IMR-90 (cell line): ENCODE results near the gene RAP2A. TPM values are rescaled to one million over a fixed set of nuclear protein-coding genes. Genes with fewer than 3 reads are reported as not detected.

ENCODE experiments used
- ATAC-seq: fragments of 200-7000 bp; cut with Tn5 transposase; 2 replicates; pipeline ENCODE4 v1.9.1; 2020; ENCODE audit warnings: low read depth, mild to moderate bottlenecking, moderate library complexity
- BruUV-seq: library from RNA; stranded (reverse); fragments of 400-500 nt; replicated peaks from 2 replicates; lab custom pipeline; 2021; lab: Mats Ljungman, UMichigan
- CTCF ChIA-PET: fragments of 300-600 bp; formaldehyde crosslinking; extraction: SDS; loops from one replicate; lab custom pipeline; 2021; ENCODE audit warnings: antibody characterized with exemption; lab: Yijun Ruan, JAX
- POLR2A ChIA-PET: fragments of 300-600 bp; sonication (Branson Sonifier 250); formaldehyde crosslinking; loops from one replicate; lab custom pipeline; 2022; ENCODE audit warnings: antibody characterized with exemption; ENCODE audit not compliant: unreplicated experiment; lab: Charles Lee
- DNase-seq: peaks from one replicate; pipeline ENCODE4 v3.0.0; 2013
- H2AFZ ChIP-seq: replicated peaks from 2 replicates; pipeline ENCODE3; 2013; ENCODE audit warnings: low read length, mild to moderate bottlenecking; ENCODE audit not compliant: poor library complexity
- H2AK5ac ChIP-seq: 2 replicates; pipeline ENCODE4 v1.6.1; 2013; ENCODE audit warnings: low read depth, low read length, inconsistent platforms
- H2AK9ac ChIP-seq: replicated peaks from 2 replicates; pipeline ENCODE3; 2013; ENCODE audit warnings: mild to moderate bottlenecking, low read depth, low read length, moderate library complexity; ENCODE audit not compliant: poor library complexity
- H2BK120ac ChIP-seq: 2 replicates; pipeline ENCODE4 v1.6.1; 2013; ENCODE audit warnings: low read depth, low read length, inconsistent platforms
- H2BK15ac ChIP-seq: 3 replicates; pipeline ENCODE4 v1.6.1; 2013; ENCODE audit warnings: low read depth, low read length, inconsistent platforms
- H2BK20ac ChIP-seq: 2 replicates; pipeline ENCODE4 v1.6.1; 2013; ENCODE audit warnings: low read depth, mild to moderate bottlenecking, inconsistent platforms, low read length, moderate library complexity
- H2BK5ac ChIP-seq: 2 replicates; pipeline ENCODE4 v1.6.1; 2013; ENCODE audit warnings: mild to moderate bottlenecking, low read depth, low read length, inconsistent platforms; ENCODE audit not compliant: poor library complexity, severe bottlenecking
- H3K14ac ChIP-seq: replicated peaks from 2 replicates; pipeline ENCODE4 v1.6.1; 2013; ENCODE audit warnings: low read depth, low read length, inconsistent platforms
- H3K18ac ChIP-seq: 2 replicates; pipeline ENCODE4 v1.6.1; 2013; ENCODE audit warnings: low read depth, low read length, control low read depth
- H3K23ac ChIP-seq: 2 replicates; pipeline ENCODE4 v1.6.1; 2013; ENCODE audit warnings: low read depth, low read length, inconsistent platforms
- H3K27ac ChIP-seq: 2 replicates; pipeline ENCODE4 v1.5.1; 2013; ENCODE audit warnings: mild to moderate bottlenecking, control low read depth, low read length; ENCODE audit not compliant: insufficient read depth
- H3K27me3 ChIP-seq: 2 replicates; pipeline ENCODE4 v1.6.1; 2013; ENCODE audit warnings: low read length; ENCODE audit not compliant: control insufficient read depth, insufficient read depth
- H3K36me3 ChIP-seq: 2 replicates; pipeline ENCODE4 v1.6.1; 2013; ENCODE audit warnings: low read length, mixed read lengths; ENCODE audit not compliant: control insufficient read depth, insufficient read depth
- H3K4ac ChIP-seq: 2 replicates; pipeline ENCODE4 v1.6.1; 2013; ENCODE audit warnings: low read depth, low read length, inconsistent platforms
- H3K4me1 ChIP-seq: 2 replicates; pipeline ENCODE4 v1.6.1; 2013; ENCODE audit warnings: low read length, mixed read lengths; ENCODE audit not compliant: control insufficient read depth, insufficient read depth
- H3K4me2 ChIP-seq: 2 replicates; pipeline ENCODE4 v1.6.1; 2013; ENCODE audit warnings: low read depth, mild to moderate bottlenecking, control low read depth, low read length, moderate library complexity
- H3K4me3 ChIP-seq: 2 replicates; pipeline ENCODE4 v1.5.1; 2013; ENCODE audit warnings: low read depth, mild to moderate bottlenecking, control low read depth, low read length, moderate library complexity; ENCODE audit not compliant: insufficient read depth
- H3K56ac ChIP-seq: 2 replicates; pipeline ENCODE4 v1.6.1; 2013; ENCODE audit warnings: low read length, inconsistent platforms; ENCODE audit not compliant: insufficient read depth; ENCODE audit errors: extremely low read depth
- H3K79me1 ChIP-seq, 2 experiments: 2 replicates each; pipeline ENCODE4 v1.6.1; 2013; ENCODE audit warnings: low read length in 2 of 2, inconsistent platforms in 1 of 2, low read depth in 1 of 2
- H3K9ac ChIP-seq: 2 replicates; pipeline ENCODE4 v1.6.1; 2013; ENCODE audit warnings: low read depth, low read length, control low read depth
- H3K9me1 ChIP-seq: 2 replicates; pipeline ENCODE4 v1.6.1; 2013; ENCODE audit warnings: low read length, inconsistent platforms; ENCODE audit not compliant: insufficient read depth
- H3K9me3 ChIP-seq: 2 replicates; pipeline ENCODE4 v1.6.1; 2013; ENCODE audit warnings: low read length; ENCODE audit not compliant: control insufficient read depth, insufficient read depth
- H4K20me1 ChIP-seq: 2 replicates; pipeline ENCODE4 v1.6.1; 2013; ENCODE audit warnings: low read length, inconsistent platforms; ENCODE audit not compliant: insufficient read depth
- H4K5ac ChIP-seq: 2 replicates; pipeline ENCODE4 v1.6.1; 2013; ENCODE audit warnings: mild to moderate bottlenecking, low read depth, low read length, control low read depth
- H4K8ac ChIP-seq, 2 experiments: 2 replicates each; pipeline ENCODE4 v1.6.1; 2013; ENCODE audit warnings: low read depth in 2 of 2, low read length in 2 of 2, control low read depth in 1 of 2, inconsistent platforms in 1 of 2
- H4K91ac ChIP-seq: 2 replicates; pipeline ENCODE4 v1.6.1; 2013; ENCODE audit warnings: low read depth, low read length, inconsistent platforms; ENCODE audit not compliant: insufficient read depth
- BHLHE40 ChIP-seq: fragments of 150-350 bp; IDR thresholded peaks from 2 replicates; pipeline ENCODE4 v1.6.1; 2016; ENCODE audit warnings: mild to moderate bottlenecking, low read depth, low read length
- CEBPB ChIP-seq: IDR thresholded peaks from 2 replicates; pipeline ENCODE4 v1.6.1; 2012; ENCODE audit warnings: low read depth, low read length, improper control_type of control experiment
- CHD1 ChIP-seq: IDR thresholded peaks from 2 replicates; pipeline ENCODE4 v1.6.1; 2012; ENCODE audit warnings: low read depth, low read length, improper control_type of control experiment
- FOS ChIP-seq: fragments of 150-350 bp; IDR thresholded peaks from 2 replicates; pipeline ENCODE4 v1.6.1; 2016; ENCODE audit warnings: low read depth, low read length
- MAFK ChIP-seq: IDR thresholded peaks from 2 replicates; pipeline ENCODE4 v1.6.1; 2012; ENCODE audit warnings: low read depth, low read length, improper control_type of control experiment
- MAZ ChIP-seq: IDR thresholded peaks from 2 replicates; pipeline ENCODE4 v1.6.1; 2012; ENCODE audit warnings: low read depth, mild to moderate bottlenecking, low read length, improper control_type of control experiment, moderate library complexity, borderline replicate concordance
- MXI1 ChIP-seq: IDR thresholded peaks from 2 replicates; pipeline ENCODE4 v1.6.1; 2012; ENCODE audit warnings: low read depth, mild to moderate bottlenecking, low read length, moderate library complexity, borderline replicate concordance
- NFE2L2 ChIP-seq: fragments of 150-350 bp; IDR thresholded peaks from 2 replicates; pipeline ENCODE4 v1.6.1; 2016; ENCODE audit warnings: low read depth, mild to moderate bottlenecking, low read length
- POLR2A ChIP-seq: IDR thresholded peaks from 2 replicates; pipeline ENCODE4 v1.6.1; 2012; ENCODE audit warnings: mild to moderate bottlenecking, low read depth, low read length
- RAD21 ChIP-seq: IDR thresholded peaks from 2 replicates; pipeline ENCODE4 v1.6.1; 2012; ENCODE audit warnings: low read length, improper control_type of control experiment
- RCOR1 ChIP-seq: IDR thresholded peaks from 2 replicates; pipeline ENCODE4 v1.6.1; 2012; ENCODE audit warnings: mild to moderate bottlenecking, low read length, improper control_type of control experiment; ENCODE audit not compliant: insufficient replicate concordance
- RFX5 ChIP-seq: IDR thresholded peaks from 2 replicates; pipeline ENCODE4 v1.8.0; 2012; ENCODE audit warnings: low read depth, mild to moderate bottlenecking, low read length, moderate library complexity
- SMC3 ChIP-seq: fragments of 150-350 bp; IDR thresholded peaks from 2 replicates; pipeline ENCODE4 v1.6.1; 2016; ENCODE audit warnings: low read depth, mild to moderate bottlenecking, antibody characterized with exemption, low read length, moderate library complexity
- WGBS, 2 experiments: methylation state at CpG; one replicate each; pipeline versions ENCODE4 v1.1.5 to v1.1.7; 2013; ENCODE audit warnings: missing lambda C conversion rate in 2 of 2; ENCODE audit not compliant: insufficient read length in 1 of 2; ENCODE audit errors: extremely low coverage in 2 of 2; 5-methylcytosine and 5-hydroxymethylcytosine counted together
- dilution Hi-C: fragments of 300-500 bp; cut with HindIII; formaldehyde crosslinking; loops from one replicate; pipeline ENCODE4 v1.14.3; 2018; ENCODE audit warnings: low sequenced_read_pairs; ENCODE audit not compliant: unreplicated experiment
- in situ Hi-C: fragments of 300-500 bp; cut with MboI; formaldehyde crosslinking; loops from 3 replicates; pipeline ENCODE4 v1.14.3; 2019; ENCODE audit warnings: low sequenced_read_pairs, inconsistent platforms, mixed read lengths
- intact Hi-C: fragments of 100-400 bp; cut with micrococcal nuclease; formaldehyde crosslinking; loops from 2 replicates; pipeline ENCODE4 v1.10.0; 2022
- polyA plus RNA-seq, 3 experiments: library from polyadenylated mRNA; depleted of rRNA; stranded (reverse); fragments of >200 nt; gene quantifications; 2 replicates each; pipeline ENCODE4 v1.2.3, GENCODE V29; 2012; ENCODE audit warnings: low replicate concordance in 1 of 3
- total RNA-seq: library from RNA; depleted of rRNA; stranded (reverse); fragments of >200 nt; gene quantifications from 2 replicates; pipeline ENCODE4 v1.2.3, GENCODE V29; 2012
- TF ChIP-seq, protein P1 (sequence below): conservative IDR thresholded peaks from 2 replicates; pipeline ENCODE4 v1.5.1; 2012; ENCODE audit warnings: mild to moderate bottlenecking, low read depth, low read length, improper control_type of control experiment
- TF ChIP-seq, protein P2 (sequence below): fragments of 150-350 bp; IDR thresholded peaks from 2 replicates; pipeline ENCODE4 v1.6.1; 2016; ENCODE audit warnings: low read depth, mild to moderate bottlenecking, low read length, moderate library complexity, borderline replicate concordance
- TF ChIP-seq, protein P3 (sequence below): fragments of 150-350 bp; IDR thresholded peaks from 2 replicates; pipeline ENCODE4 v1.6.1; 2017; ENCODE audit warnings: mild to moderate bottlenecking, antibody characterized with exemption, low read length, low read depth

Gene RAP2A
- total and polyA plus RNA-seq, 2 of the 4 experiments (the other 2 are of a cell fraction): 6.4 to 21.0 TPM

DNA sequence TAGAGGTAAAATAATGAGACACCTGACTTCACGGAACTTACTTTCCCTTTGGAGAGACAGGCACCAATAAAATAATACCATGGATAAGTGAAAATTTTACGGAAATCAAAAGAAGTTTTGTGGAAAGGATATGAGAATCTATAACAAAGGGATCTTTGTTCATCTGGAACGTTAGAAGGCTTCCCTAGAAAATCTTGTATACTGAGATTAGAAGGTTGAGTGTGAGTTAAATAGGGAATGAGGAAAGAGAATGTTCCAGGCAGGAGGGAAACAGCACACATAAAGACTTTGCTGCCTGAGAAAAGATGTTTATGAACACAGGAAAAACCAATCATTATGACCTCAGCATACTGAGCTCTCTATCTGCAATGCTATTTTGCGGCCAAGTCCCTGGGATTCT, 19.6 kb upstream of the RAP2A start:
- Histone ChIP-seq H3K9ac (no peak overlapping the region), H3K27me3 (peaks cover 3% of the 10 kb centered on the region; the same call in 1 of the 2 replicates), H3K27ac (no peak overlapping the region), H3K36me3 (no peaks in the 10 kb centered on the region), H4K91ac (no peak overlapping the region), H3K23ac (no peak overlapping the region), H2AK5ac (no peak overlapping the region), H2BK20ac (no peak overlapping the region), H2BK120ac (no peak overlapping the region), H4K20me1 (no peaks in the 10 kb centered on the region), H2BK15ac (no peak overlapping the region), H2BK5ac (no peak overlapping the region), H3K79me1 (no peaks in the 10 kb centered on the region), H2AFZ (no peak overlapping the region), H3K4me2 (no peak overlapping the region), H3K4me3 (no peak overlapping the region), H3K4me1 (no peaks in the 10 kb centered on the region), H3K9me3 (no peaks in the 10 kb centered on the region), H3K18ac (no peak overlapping the region), H3K9me1 (no peaks in the 10 kb centered on the region), H2AK9ac (no peak overlapping the region), H4K8ac (no peak overlapping the region), H3K4ac (no peak overlapping the region), H3K56ac (no peak overlapping the region), H3K14ac (no peak overlapping the region), H4K5ac (no peak overlapping the region)
- ATAC-seq (no peak), DNase-seq (no peak)
- CTCF ChIA-PET: no interaction called here
- dilution Hi-C loops (no loop called here), in situ Hi-C loops (no loop called here), intact Hi-C loops (no loop called here)
- TF ChIP-seq, protein P1, sequence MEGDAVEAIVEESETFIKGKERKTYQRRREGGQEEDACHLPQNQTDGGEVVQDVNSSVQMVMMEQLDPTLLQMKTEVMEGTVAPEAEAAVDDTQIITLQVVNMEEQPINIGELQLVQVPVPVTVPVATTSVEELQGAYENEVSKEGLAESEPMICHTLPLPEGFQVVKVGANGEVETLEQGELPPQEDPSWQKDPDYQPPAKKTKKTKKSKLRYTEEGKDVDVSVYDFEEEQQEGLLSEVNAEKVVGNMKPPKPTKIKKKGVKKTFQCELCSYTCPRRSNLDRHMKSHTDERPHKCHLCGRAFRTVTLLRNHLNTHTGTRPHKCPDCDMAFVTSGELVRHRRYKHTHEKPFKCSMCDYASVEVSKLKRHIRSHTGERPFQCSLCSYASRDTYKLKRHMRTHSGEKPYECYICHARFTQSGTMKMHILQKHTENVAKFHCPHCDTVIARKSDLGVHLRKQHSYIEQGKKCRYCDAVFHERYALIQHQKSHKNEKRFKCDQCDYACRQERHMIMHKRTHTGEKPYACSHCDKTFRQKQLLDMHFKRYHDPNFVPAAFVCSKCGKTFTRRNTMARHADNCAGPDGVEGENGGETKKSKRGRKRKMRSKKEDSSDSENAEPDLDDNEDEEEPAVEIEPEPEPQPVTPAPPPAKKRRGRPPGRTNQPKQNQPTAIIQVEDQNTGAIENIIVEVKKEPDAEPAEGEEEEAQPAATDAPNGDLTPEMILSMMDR: no peak
- TF ChIP-seq MAZ (no peak), RAD21 (no peak), CEBPB (no peak), SMC3 (no peak), MXI1 (no peak), CHD1 (no peak), MAFK (no peak), BHLHE40 (no peak), NFE2L2 (no peak), POLR2A (no peak), RCOR1 (no peak), FOS (no peak), RFX5 (no peak)
- TF ChIP-seq, protein P2, sequence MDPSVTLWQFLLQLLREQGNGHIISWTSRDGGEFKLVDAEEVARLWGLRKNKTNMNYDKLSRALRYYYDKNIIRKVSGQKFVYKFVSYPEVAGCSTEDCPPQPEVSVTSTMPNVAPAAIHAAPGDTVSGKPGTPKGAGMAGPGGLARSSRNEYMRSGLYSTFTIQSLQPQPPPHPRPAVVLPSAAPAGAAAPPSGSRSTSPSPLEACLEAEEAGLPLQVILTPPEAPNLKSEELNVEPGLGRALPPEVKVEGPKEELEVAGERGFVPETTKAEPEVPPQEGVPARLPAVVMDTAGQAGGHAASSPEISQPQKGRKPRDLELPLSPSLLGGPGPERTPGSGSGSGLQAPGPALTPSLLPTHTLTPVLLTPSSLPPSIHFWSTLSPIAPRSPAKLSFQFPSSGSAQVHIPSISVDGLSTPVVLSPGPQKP: no peak
- TF ChIP-seq, protein P3, sequence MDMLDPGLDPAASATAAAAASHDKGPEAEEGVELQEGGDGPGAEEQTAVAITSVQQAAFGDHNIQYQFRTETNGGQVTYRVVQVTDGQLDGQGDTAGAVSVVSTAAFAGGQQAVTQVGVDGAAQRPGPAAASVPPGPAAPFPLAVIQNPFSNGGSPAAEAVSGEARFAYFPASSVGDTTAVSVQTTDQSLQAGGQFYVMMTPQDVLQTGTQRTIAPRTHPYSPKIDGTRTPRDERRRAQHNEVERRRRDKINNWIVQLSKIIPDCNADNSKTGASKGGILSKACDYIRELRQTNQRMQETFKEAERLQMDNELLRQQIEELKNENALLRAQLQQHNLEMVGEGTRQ: no peak
- no CpG with 5 or more reads among the region's 4 CpGs for WGBS, 2 experiments
- POLR2A ChIA-PET: no interaction called here
- BruUV-seq: no TSS peak
